Activated naive CD8-positive, alpha-beta T cell treated with anti-CD3 and anti-CD28 coated beads, Interleukin-2, amount 10 ng/mL, durations not matched to agents 7 days and 5 days (primary cell): ENCODE measurements around the gene HIRIP3. TPM values are rescaled to one million over a fixed set of nuclear protein-coding genes. Genes with fewer than 3 reads are reported as not detected.

Source experiments
- ATAC-seq: fragments of 150-1000 bp; cut with Tn5 transposase; one replicate; pipeline ENCODE4 v1.10.0; 2021; ENCODE audit warnings: low read depth, moderate library complexity
- POLR2A ChIA-PET: fragments of 350-600 bp; sonication (Branson Sonifier 250); formaldehyde crosslinking; loops from one replicate; lab custom pipeline; 2021; ENCODE audit warnings: antibody characterized with exemption; lab: Charles Lee
- DNase-seq: peaks from one replicate; pipeline ENCODE4 v3.0.0; 2021
- H3K27ac Mint-ChIP-seq: one replicate; pipeline ENCODE4 v1.8.0; 2022; ENCODE audit warnings: mild to moderate bottlenecking, mixed read lengths
- H3K27me3 Mint-ChIP-seq: one replicate; pipeline ENCODE4 v1.8.0; 2022; ENCODE audit warnings: mild to moderate bottlenecking, moderate library complexity, mixed read lengths
- H3K36me3 Mint-ChIP-seq: one replicate; pipeline ENCODE4 v1.8.0; 2021; ENCODE audit warnings: mild to moderate bottlenecking, mixed read lengths
- H3K4me1 Mint-ChIP-seq: one replicate; pipeline ENCODE4 v1.8.0; 2021; ENCODE audit warnings: mixed read lengths
- H3K4me3 Mint-ChIP-seq: one replicate; pipeline ENCODE4 v1.8.0; 2022; ENCODE audit warnings: mild to moderate bottlenecking, moderate library complexity, mixed read lengths
- H3K9me3 Mint-ChIP-seq: one replicate; pipeline ENCODE4 v1.8.0; 2021; ENCODE audit warnings: mixed read lengths
- total RNA-seq, 2 experiments: library from RNA; stranded (reverse); gene quantifications; one replicate each; pipeline ENCODE4 v1.2.3, GENCODE V29; 2021

HIRIP3 gene
- total RNA-seq, 2 experiments from 2014 or later = 35.1 to 37.3 TPM

- Mint-ChIP-seq H3K4me1 (peaks cover 3% of the 10 kb centered on the region), H3K4me3 (peak overlapping the region; percentile 64), H3K36me3 (no peaks in the 10 kb centered on the region), H3K27me3 (peaks cover 32% of the 10 kb centered on the region), H3K9me3 (no peaks in the 10 kb centered on the region), H3K27ac (no peak overlapping the region)
- ATAC-seq (no peak), DNase-seq (no peak)
- POLR2A ChIA-PET = interaction anchor here (1.5 kb wide), 1 partner anchor 84 kb away, joined by 3 read pairs; the partner anchor contains the start of gene KCTD13
Measured at GRCh38 chr16:30009990-30010843, 14.8 kb upstream of the HIRIP3 start.

GRCh38 chr16:30009085-30009862 lies 13.9 kb upstream of the HIRIP3 start:
- Mint-ChIP-seq H3K4me3 (no peak overlapping the region), H3K27me3 (peaks cover 30% of the 10 kb centered on the region), H3K36me3 (no peaks in the 10 kb centered on the region), H3K4me1 (peaks cover 3% of the 10 kb centered on the region), H3K9me3 (no peaks in the 10 kb centered on the region), H3K27ac (no peak overlapping the region)
- DNase-seq (no peak), ATAC-seq (no peak)
- POLR2A ChIA-PET = no interaction called here

- H3K27ac Mint-ChIP-seq = no peak overlapping the region
- DNase-seq (no peak), ATAC-seq (no peak)
- peaks cover 2% of the 10 kb centered on the region for H3K36me3 Mint-ChIP-seq
- H3K9me3 Mint-ChIP-seq = no peaks in the 10 kb centered on the region
- POLR2A ChIA-PET = no interaction called here
- peaks cover 6% of the 10 kb centered on the region for H3K4me1 Mint-ChIP-seq
- peaks cover 21% of the 10 kb centered on the region for H3K27me3 Mint-ChIP-seq
- no peak overlapping the region for H3K4me3 Mint-ChIP-seq
Measured at GRCh38 chr16:30007378-30007895, 12.0 kb upstream of the HIRIP3 start.

GRCh38 chr16:30006659-30007377 lies 11.4 kb upstream of the HIRIP3 start:
- peaks cover 2% of the 10 kb centered on the region for H3K36me3 Mint-ChIP-seq
- H3K4me1 Mint-ChIP-seq = peaks cover 3% of the 10 kb centered on the region
- DNase-seq = no peak
- peaks cover 15% of the 10 kb centered on the region for H3K27me3 Mint-ChIP-seq
- POLR2A ChIA-PET = no interaction called here
- no peak overlapping the region for H3K4me3 Mint-ChIP-seq
- ATAC-seq = no peak
- no peak overlapping the region for H3K27ac Mint-ChIP-seq
- H3K9me3 Mint-ChIP-seq = no peaks in the 10 kb centered on the region

GRCh38 chr16:30006095-30006473 lies 10.7 kb upstream of the HIRIP3 start:
- no peak overlapping the region for H3K4me3 Mint-ChIP-seq
- no peaks in the 10 kb centered on the region for H3K9me3 Mint-ChIP-seq
- H3K36me3 Mint-ChIP-seq = peaks cover 2% of the 10 kb centered on the region
- H3K27me3 Mint-ChIP-seq = peaks cover 9% of the 10 kb centered on the region
- no peak for DNase-seq
- no peak overlapping the region for H3K27ac Mint-ChIP-seq
- ATAC-seq = no peak
- H3K4me1 Mint-ChIP-seq = peaks cover 3% of the 10 kb centered on the region
- POLR2A ChIA-PET = interaction anchor here (0.6 to 1.0 kb wide), 5 partner anchors 12 to 198 kb away, joined by 3 read pairs; partner anchors contain the start of gene TAOK2

- peaks cover 3% of the 10 kb centered on the region for H3K4me1 Mint-ChIP-seq
- H3K4me3 Mint-ChIP-seq = no peak overlapping the region
- H3K9me3 Mint-ChIP-seq = no peaks in the 10 kb centered on the region
- ATAC-seq = peak; percentile 62
- no peak for DNase-seq
- peaks cover 2% of the 10 kb centered on the region for H3K36me3 Mint-ChIP-seq
- POLR2A ChIA-PET = interaction anchor here (0.6 to 1.3 kb wide), 7 partner anchors 9 to 197 kb away, joined by 3 to 4 read pairs (median 3); partner anchors contain the start of gene TAOK2
- no peak overlapping the region for H3K27ac Mint-ChIP-seq
- H3K27me3 Mint-ChIP-seq = peaks cover 8% of the 10 kb centered on the region
Measured at GRCh38 chr16:30005341-30006094, 10.1 kb upstream of the HIRIP3 start.

- no peak overlapping the region for H3K27ac Mint-ChIP-seq
- peaks cover 2% of the 10 kb centered on the region for H3K27me3 Mint-ChIP-seq
- no peak for DNase-seq
- peaks cover 4% of the 10 kb centered on the region for H3K4me1 Mint-ChIP-seq
- H3K9me3 Mint-ChIP-seq = no peaks in the 10 kb centered on the region
- POLR2A ChIA-PET = interaction anchor here (1.0 to 1.3 kb wide), 3 partner anchors 8 to 197 kb away, joined by 3 to 4 read pairs (median 3); no protein-coding TSS in a partner anchor
- no peak overlapping the region for H3K4me3 Mint-ChIP-seq
- peaks cover 2% of the 10 kb centered on the region for H3K36me3 Mint-ChIP-seq
- no peak for ATAC-seq
Measured at GRCh38 chr16:30004811-30005242, 9.4 kb upstream of the HIRIP3 start.

GRCh38 chr16:30004424-30004776 lies 9.0 kb upstream of the HIRIP3 start:
- Mint-ChIP-seq H3K27ac (no peak overlapping the region), H3K36me3 (peaks cover 2% of the 10 kb centered on the region), H3K4me3 (no peak overlapping the region), H3K4me1 (peaks cover 7% of the 10 kb centered on the region), H3K9me3 (no peaks in the 10 kb centered on the region), H3K27me3 (peaks cover 2% of the 10 kb centered on the region)
- ATAC-seq (no peak), DNase-seq (no peak)
- POLR2A ChIA-PET = interaction anchor here (1.3 kb wide), 2 partner anchors 8 to 11 kb away, joined by 3 to 4 read pairs; no protein-coding TSS in a partner anchor

GRCh38 chr16:30003670-30004423 lies 8.4 kb upstream of the HIRIP3 start:
- Mint-ChIP-seq H3K27me3 (no peaks in the 10 kb centered on the region), H3K9me3 (no peaks in the 10 kb centered on the region), H3K27ac (no peak overlapping the region), H3K4me1 (peaks cover 7% of the 10 kb centered on the region), H3K36me3 (peaks cover 2% of the 10 kb centered on the region), H3K4me3 (no peak overlapping the region)
- ATAC-seq (no peak), DNase-seq (no peak)
- POLR2A ChIA-PET = interaction anchor here (1.3 kb wide), 2 partner anchors 7 to 10 kb away, joined by 3 to 4 read pairs; no protein-coding TSS in a partner anchor

- no peak overlapping the region for H3K4me3 Mint-ChIP-seq
- H3K36me3 Mint-ChIP-seq = peaks cover 9% of the 10 kb centered on the region
- H3K9me3 Mint-ChIP-seq = no peaks in the 10 kb centered on the region
- ATAC-seq = no peak
- H3K27me3 Mint-ChIP-seq = no peaks in the 10 kb centered on the region
- H3K27ac Mint-ChIP-seq = no peak overlapping the region
- H3K4me1 Mint-ChIP-seq = peaks cover 10% of the 10 kb centered on the region
- no peak for DNase-seq
- POLR2A ChIA-PET = interaction anchor here (0.8 kb wide), 1 partner anchor 26 kb away, joined by 3 read pairs; no protein-coding TSS in a partner anchor
Measured at GRCh38 chr16:30002614-30003346, 7.4 kb upstream of the HIRIP3 start.
